Uterus (tissue), 2 donors: ENCODE data around the gene METTL2A.

Experiments
- CTCF ChIP-seq, 4 experiments: fragments of 200-600 bp in 2 of 4; fragments of 450-650 bp in 2 of 4; sonication (generic) in 2 of 4; IDR thresholded peaks; one replicate each; pipeline ENCODE4 v1.5.1; 2016 to 2019; ENCODE audit warnings: antibody characterized with exemption in 4 of 4, mild to moderate bottlenecking in 2 of 4, moderate library complexity in 1 of 4
- POLR2A ChIP-seq, 2 donors: fragments of 450-650 bp; IDR thresholded peaks; one replicate each; pipeline ENCODE4 v1.6.1; 2016; ENCODE audit warnings: antibody characterized with exemption in 2 of 2, mild to moderate bottlenecking in 1 of 2, moderate library complexity in 1 of 2

GRCh38 chr17:62388856-62389255 is 34.8 kb upstream of the METTL2A start:
- TF ChIP-seq POLR2A (IDR thresholded peaks at IDR 0.05) (no peak), CTCF (IDR thresholded peaks at IDR 0.05) (no peak)
